ENCODE data around the gene VMAC.

The VMAC gene

GRCh38 chr19:5907241-5907640 is 2.6 kb downstream of the VMAC start:
- DNase-seq, result peak; percentile 75

GRCh38 chr19:5908773-5909442 is 4.2 kb downstream of the VMAC start:
- no peak for DNase-seq

DNA sequence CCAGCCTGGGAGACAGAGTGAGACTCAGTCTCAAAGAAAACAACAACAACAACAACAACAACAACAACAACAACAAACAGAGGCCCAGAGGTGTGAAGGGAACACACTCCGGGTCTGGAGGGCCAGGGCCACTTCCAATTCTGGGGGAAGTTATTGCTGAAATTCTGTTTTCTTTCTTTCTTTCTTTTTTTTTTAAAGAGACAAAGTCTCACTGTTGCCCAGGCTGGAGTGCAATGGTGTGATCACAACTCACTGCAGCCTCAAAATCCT is 5.9 kb downstream of the VMAC start:
- no peak for DNase-seq

- DNase-seq, result no peak
Measured at GRCh38 chr19:5911366-5911765, 6.7 kb downstream of the VMAC start.

DNA sequence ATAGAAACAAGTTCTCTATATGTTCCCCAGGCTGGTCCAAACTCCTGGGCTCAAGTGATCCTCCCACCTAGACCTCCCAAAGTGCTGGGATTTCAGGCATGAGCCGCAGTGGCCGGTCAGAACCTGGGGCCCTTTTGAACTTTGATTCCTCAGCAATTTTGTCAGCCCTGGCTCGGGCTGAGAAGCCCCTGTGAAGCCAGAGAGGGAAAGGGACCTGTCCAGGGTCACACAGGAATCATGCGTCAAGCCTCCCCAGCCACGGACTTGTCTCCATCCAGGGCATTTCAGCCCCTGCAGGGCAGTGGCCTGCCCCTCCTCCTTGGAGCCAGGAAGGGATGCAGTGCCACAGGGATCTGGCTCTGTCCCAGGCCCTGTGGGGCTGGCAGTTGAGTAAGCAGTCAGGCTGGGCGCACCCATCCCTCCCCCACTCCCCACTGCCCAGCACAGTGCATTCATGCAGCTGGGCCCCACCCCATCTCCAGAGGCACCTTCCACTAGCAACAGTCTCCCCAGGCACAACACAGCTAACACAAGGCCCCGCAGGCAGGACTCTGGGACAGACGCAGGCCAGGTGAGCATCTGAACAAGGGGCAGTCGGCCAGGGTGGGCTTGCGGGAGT is 9.2 kb downstream of the VMAC start, which contains the start of gene CAPS:
Gene CAPS (plus strand): TSS at position 516 of the 619 bp plus-strand sequence. CDS start 153 bp downstream, outside the sequence.
- no peak for DNase-seq

GRCh38 chr19:5914358-5914774 is 9.7 kb downstream of the VMAC start:
- no peak for DNase-seq

- DNase-seq, result no peak
Measured at GRCh38 chr19:5914946-5915781, 10.5 kb downstream of the VMAC start.

GRCh38 chr19:5915782-5916165 is 11.1 kb downstream of the VMAC start:
- DNase-seq, result no peak

- no peak for DNase-seq
Measured at GRCh38 chr19:5916181-5916708, 11.6 kb downstream of the VMAC start.

DNA sequence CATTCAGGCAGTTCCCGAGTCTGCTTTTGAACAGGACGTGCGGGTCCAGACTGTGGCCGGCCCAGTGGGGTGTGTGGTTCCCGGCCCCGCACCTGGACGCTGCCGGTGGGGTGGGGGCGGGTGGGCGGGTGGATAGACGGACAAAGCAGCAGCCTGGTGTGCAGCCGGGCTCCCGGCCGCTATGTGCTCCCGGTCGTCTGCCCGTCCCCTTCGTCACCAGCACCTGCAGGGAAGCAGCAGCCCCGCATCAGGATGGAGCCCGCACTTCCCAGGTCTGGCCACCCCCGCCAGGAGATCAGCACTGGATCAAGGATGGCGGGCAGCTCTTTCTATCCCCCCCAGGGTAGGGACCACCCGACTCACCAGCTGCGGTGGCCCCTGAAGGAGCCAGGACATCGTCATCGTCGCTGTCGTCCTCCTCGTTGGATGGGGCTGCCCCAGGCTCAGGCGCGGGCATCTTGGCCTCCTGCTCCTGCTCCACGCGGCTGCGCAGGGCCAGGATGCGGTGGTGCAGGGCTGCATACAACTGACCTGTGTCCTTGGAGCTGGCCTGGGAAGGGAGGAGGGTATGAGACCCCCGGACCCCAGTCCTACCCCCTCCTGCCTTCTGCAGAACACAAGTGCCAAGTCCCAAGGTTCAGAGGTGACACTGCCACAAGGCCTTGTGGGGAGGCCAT is 12.9 kb downstream of the VMAC start:
- DNase-seq, result no peak

GRCh38 chr19:5918463-5919079 is 13.9 kb downstream of the VMAC start:
- no peak for DNase-seq

GRCh38 chr19:5921516-5922160 is 17.0 kb downstream of the VMAC start:
- no peak for DNase-seq

DNA sequence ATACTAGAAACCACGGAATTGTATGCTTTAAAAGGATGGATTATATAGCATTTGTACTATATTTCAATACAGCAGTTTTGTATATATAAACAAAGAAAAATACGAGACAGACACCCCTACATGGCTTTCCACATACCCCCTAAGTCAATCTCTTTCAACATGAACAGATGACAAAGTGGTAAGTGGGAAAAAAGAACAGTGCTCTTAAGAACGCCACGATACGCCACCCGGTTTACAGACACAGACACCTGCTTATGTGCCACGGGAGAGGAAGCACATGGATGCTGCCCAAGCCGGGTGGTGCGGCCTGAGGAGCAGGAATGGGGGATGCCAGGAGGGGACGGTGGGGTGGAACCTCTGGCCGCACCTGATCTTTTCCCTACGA is 17.5 kb downstream of the VMAC start:
- no peak for DNase-seq

GRCh38 chr19:5923356-5923755 is 18.7 kb downstream of the VMAC start:
- no peak for DNase-seq

- DNase-seq, result no peak
Measured at GRCh38 chr19:5925830-5926427, 21.3 kb downstream of the VMAC start.

DNA sequence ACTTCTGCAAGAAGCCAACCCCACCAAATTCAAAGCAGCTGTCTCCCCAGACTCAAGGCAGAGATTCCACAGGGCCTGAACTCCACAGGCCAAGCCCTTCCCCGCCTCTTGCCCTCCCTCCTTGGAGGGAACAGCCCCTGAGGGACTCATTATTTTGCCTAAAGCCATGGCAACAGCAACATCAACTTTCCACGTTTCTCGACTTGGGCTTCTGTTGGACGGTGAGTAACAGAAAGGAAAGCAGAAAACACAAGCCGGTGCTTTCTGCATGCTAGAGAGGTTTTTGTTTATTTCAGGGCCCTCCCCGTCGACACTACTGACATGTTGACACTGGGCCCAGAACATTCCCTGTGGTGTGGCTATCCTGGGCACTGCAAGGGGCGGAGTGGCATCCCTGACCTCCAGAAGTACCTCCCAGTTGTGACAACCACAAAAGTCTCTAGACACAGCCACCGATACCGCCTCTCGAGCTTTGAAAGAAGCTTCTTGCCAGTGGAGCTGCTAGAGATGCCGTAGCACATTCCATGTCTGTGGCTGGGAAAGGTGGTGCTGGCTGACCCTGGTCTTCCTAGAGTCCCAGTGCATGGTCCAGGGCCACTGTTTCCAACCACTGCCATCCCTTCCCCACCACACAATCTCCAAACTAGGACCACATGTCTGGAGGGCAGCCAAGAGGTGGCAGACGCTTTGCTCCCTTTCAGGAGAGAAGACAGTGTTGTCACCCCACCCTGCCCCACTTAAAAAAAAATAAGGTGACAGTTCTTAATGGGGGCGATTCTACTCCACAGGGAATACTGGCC is 22.2 kb downstream of the VMAC start:
- no peak for DNase-seq

DNA sequence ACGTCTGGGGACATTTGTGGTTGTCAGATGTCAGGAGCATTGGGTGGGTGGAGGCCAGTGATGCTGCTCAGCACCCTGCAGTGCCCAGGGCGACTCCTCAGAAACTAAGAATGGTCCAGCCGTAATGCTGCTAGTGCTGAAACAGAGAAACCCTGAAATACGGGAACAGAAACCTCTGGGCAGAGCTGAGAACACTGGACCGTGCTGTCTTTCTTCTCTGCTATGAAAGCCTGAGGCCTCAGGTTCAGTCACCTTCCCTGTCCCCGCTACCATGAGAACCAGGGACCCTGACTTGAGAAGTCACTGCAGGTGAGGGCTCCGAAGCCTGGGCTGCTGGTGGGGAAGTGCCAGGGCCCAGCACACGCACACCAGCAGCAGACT is 22.8 kb downstream of the VMAC start:
- no peak for DNase-seq

- no peak for DNase-seq
Measured at GRCh38 chr19:5929179-5929578, 24.5 kb downstream of the VMAC start.

GRCh38 chr19:5929625-5930024 is 25.0 kb downstream of the VMAC start:
- no peak for DNase-seq

DNA sequence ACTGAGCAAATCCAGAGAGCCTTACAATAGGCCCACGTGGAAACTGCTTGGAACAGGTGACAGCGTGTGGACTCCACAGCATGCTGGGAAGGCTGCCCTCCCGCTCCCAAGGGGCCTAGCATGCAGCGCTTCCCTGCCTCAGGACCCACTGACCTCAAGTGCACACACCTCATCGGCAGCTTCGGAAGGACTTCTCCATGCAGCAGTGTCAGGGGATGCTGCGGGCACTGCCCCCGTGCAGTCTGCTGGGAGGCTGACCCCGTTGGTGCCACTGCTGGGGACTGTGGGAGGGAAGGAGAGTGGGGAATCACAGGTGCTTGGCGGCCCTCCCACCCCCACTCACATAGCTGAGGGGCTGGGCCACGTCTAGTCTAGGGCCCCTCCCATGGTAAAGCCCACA is 26.6 kb downstream of the VMAC start:
- no peak for DNase-seq

GRCh38 chr19:5932146-5932545 is 27.5 kb downstream of the VMAC start:
- DNase-seq, result no peak
